ENCODE data around the gene L3MBTL3. TPM values are rescaled to one million over a fixed set of nuclear protein-coding genes. Genes with fewer than 3 reads are reported as not detected.

L3MBTL3 gene
- total RNA-seq, 1 donor from 2014 or later: 23.8 TPM

DNA sequence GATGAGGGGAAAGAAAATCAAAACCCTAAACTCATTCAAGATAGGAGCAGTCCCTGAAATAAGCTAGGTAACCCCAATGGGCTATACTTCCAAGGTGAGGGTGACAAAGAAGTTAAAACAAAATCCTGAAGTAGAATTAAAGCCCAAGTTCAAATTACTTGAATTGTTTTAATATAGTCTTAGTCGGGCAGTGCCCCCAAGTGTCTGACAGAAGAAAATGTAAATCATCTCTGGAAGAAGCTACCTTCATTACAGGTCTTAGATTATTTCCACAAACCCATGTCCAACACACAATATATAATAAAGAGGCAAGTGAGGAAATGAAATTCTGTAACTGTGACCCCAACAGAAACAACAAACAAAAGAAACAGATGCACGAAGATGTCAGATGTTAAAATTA, 36.8 kb upstream of the L3MBTL3 start:
- DNase-seq (ENCODE audit: extremely low spot score, unreplicated experiment): no peak
- no peaks in the 10 kb centered on the region for H3K36me3 Mint-ChIP-seq
- H3K27me3 Mint-ChIP-seq: no peaks in the 10 kb centered on the region
- peaks cover 5% of the 10 kb centered on the region for H3K9me3 Mint-ChIP-seq
- TF ChIP-seq, protein P1, sequence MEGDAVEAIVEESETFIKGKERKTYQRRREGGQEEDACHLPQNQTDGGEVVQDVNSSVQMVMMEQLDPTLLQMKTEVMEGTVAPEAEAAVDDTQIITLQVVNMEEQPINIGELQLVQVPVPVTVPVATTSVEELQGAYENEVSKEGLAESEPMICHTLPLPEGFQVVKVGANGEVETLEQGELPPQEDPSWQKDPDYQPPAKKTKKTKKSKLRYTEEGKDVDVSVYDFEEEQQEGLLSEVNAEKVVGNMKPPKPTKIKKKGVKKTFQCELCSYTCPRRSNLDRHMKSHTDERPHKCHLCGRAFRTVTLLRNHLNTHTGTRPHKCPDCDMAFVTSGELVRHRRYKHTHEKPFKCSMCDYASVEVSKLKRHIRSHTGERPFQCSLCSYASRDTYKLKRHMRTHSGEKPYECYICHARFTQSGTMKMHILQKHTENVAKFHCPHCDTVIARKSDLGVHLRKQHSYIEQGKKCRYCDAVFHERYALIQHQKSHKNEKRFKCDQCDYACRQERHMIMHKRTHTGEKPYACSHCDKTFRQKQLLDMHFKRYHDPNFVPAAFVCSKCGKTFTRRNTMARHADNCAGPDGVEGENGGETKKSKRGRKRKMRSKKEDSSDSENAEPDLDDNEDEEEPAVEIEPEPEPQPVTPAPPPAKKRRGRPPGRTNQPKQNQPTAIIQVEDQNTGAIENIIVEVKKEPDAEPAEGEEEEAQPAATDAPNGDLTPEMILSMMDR (conservative IDR thresholded peaks at IDR 0.05): no peak
- H3K4me3 Mint-ChIP-seq: no peak overlapping the region
- H3K27ac Mint-ChIP-seq: no peak overlapping the region
- no peaks in the 10 kb centered on the region for H3K4me1 Mint-ChIP-seq (ENCODE audit: unreplicated experiment)

- H3K9me3 Mint-ChIP-seq: no peaks in the 10 kb centered on the region
- no peak overlapping the region for H3K27ac Mint-ChIP-seq
- no peaks in the 10 kb centered on the region for H3K4me1 Mint-ChIP-seq (ENCODE audit: unreplicated experiment)
- peaks cover 4% of the 10 kb centered on the region for H3K27me3 Mint-ChIP-seq
- TF ChIP-seq, protein P1 (conservative IDR thresholded peaks at IDR 0.05): no peak
- H3K36me3 Mint-ChIP-seq: no peaks in the 10 kb centered on the region
- DNase-seq (ENCODE audit: extremely low spot score, unreplicated experiment): no peak
- no peak overlapping the region for H3K4me3 Mint-ChIP-seq
Observed at GRCh38 chr6:129989396-129989795, 29.0 kb upstream of the L3MBTL3 start.

DNA sequence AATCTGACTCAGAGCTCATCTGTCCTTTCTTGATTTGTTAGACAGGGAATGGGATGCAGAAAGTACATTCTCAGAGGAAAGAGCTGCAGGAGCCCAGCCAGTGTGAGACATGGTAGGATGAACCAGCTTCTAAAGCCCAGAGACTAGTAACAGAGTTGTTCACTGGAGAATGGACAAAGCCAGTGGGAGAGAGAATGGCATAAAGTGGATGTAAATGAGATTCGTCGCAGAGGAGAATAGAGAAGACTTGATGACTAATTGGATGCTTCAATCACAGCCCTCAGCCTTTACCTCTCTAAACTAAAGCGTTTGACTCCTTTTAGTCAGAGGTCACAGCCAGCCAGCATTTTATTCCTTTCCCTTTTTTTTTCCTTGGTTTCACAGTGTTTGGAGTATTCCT, 25.5 kb upstream of the L3MBTL3 start:
- Mint-ChIP-seq H3K9me3 (no peaks in the 10 kb centered on the region), H3K27ac (no peak overlapping the region), H3K27me3 (peaks cover 7% of the 10 kb centered on the region), H3K4me3 (no peak overlapping the region), H3K36me3 (no peaks in the 10 kb centered on the region), H3K4me1 (ENCODE audit: unreplicated experiment) (no peaks in the 10 kb centered on the region)
- no peak for DNase-seq (ENCODE audit: extremely low spot score, unreplicated experiment)
- TF ChIP-seq, protein P1 (conservative IDR thresholded peaks at IDR 0.05): no peak

- H3K36me3 Mint-ChIP-seq: no peaks in the 10 kb centered on the region
- H3K27ac Mint-ChIP-seq: no peak overlapping the region
- no peaks in the 10 kb centered on the region for H3K4me1 Mint-ChIP-seq (ENCODE audit: unreplicated experiment)
- no peak for DNase-seq (ENCODE audit: extremely low spot score, unreplicated experiment)
- TF ChIP-seq, protein P1 (conservative IDR thresholded peaks at IDR 0.05): no peak
- H3K27me3 Mint-ChIP-seq: peaks cover 7% of the 10 kb centered on the region
- H3K9me3 Mint-ChIP-seq: no peaks in the 10 kb centered on the region
- no peak overlapping the region for H3K4me3 Mint-ChIP-seq
Observed at GRCh38 chr6:129994410-129994809, 24.0 kb upstream of the L3MBTL3 start.

DNA sequence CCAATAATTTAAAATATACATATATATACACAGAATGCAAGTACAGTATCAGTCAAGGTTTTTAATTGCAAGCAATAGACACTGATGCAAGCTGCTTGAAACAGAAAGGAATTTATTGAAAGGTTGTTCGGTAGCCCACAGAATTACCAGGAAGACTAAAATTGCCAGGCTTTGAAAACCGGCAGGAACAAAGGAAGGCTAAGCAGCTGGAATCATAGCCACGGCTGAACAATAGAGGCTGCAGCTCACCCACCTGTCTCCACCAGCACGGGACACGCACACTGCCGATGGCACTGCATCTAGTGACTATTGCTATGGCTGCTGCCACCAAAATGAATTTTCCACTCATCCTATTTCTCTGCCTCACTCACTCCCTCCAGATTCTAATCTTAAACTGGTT, 22.0 kb upstream of the L3MBTL3 start:
- Mint-ChIP-seq H3K27ac (no peak overlapping the region), H3K27me3 (peaks cover 7% of the 10 kb centered on the region), H3K9me3 (no peaks in the 10 kb centered on the region), H3K36me3 (no peaks in the 10 kb centered on the region), H3K4me1 (ENCODE audit: unreplicated experiment) (no peaks in the 10 kb centered on the region), H3K4me3 (no peak overlapping the region)
- TF ChIP-seq, protein P1 (conservative IDR thresholded peaks at IDR 0.05): no peak
- no peak for DNase-seq (ENCODE audit: extremely low spot score, unreplicated experiment)
